Measurements from ENCODE around the gene ZFAND3. TPM values are rescaled to one million over a fixed set of nuclear protein-coding genes. Genes with fewer than 3 reads are reported as not detected.

ZFAND3 gene
- total and polyA plus RNA-seq, 2 of the 4 experiments (the other 2 are of a cell fraction): 10.9 to 26.7 TPM

DNA sequence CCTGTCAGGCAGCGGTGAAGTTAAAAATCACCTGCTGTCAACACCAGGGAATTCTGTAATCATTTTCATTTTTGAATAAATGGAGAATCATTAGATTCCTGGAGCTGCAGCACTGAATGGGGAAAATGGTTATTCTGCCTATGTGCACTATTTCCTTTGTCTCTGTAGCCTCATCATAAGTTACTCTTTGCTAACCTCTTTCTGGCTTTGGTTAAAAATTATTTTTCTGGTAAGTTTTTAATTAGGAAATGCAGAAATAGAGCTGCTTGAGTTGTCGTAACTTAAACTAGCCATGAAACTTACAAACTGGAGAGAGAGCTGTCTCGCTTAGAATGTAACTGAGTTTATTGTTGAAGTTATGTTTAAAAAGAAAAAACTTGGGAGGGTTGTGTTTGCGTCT is 28.8 kb downstream of the ZFAND3 start:
- Histone ChIP-seq H2BK20ac (ENCODE audit: low read depth, low read length) (no peak overlapping the region), H2BK5ac (ENCODE audit: low read depth, low read length, poor library complexity, severe bottlenecking) (no peak overlapping the region), H3K14ac (replicated peaks; ENCODE audit: low read depth, low read length) (no peak overlapping the region), H3K27ac (ENCODE audit: insufficient read depth, low read length) (no peak overlapping the region), H2AK5ac (ENCODE audit: low read depth, low read length) (no peak overlapping the region), H2AFZ (replicated peaks; ENCODE audit: low read length, poor library complexity) (no peak overlapping the region), H3K36me3 (ENCODE audit: control insufficient read depth, insufficient read depth, low read length) (peaks cover 3% of the 10 kb centered on the region; the same call in 1 of the 2 replicates), H3K9me1 (ENCODE audit: insufficient read depth, low read length) (peaks cover 28% of the 10 kb centered on the region), H2AK9ac (replicated peaks; ENCODE audit: low read depth, low read length, poor library complexity) (no peak overlapping the region), H2BK15ac (ENCODE audit: low read depth, low read length) (no peak overlapping the region), H3K4me1 (ENCODE audit: control insufficient read depth, insufficient read depth, low read length) (peaks cover 11% of the 10 kb centered on the region; the same call in 1 of the 2 replicates), H3K4ac (ENCODE audit: low read depth, low read length) (no peak overlapping the region), H3K4me3 (ENCODE audit: insufficient read depth, low read depth, low read length) (no peak overlapping the region), H3K23ac (ENCODE audit: low read depth, low read length) (no peak overlapping the region), H4K5ac (ENCODE audit: low read depth, low read length) (no peak overlapping the region), H3K9ac (ENCODE audit: low read depth, low read length) (no peak overlapping the region), H4K91ac (ENCODE audit: insufficient read depth, low read depth, low read length) (no peak overlapping the region), H3K56ac (ENCODE audit: extremely low read depth, insufficient read depth, low read length) (no peak overlapping the region), H2BK120ac (ENCODE audit: low read depth, low read length) (no peak overlapping the region), H3K18ac (ENCODE audit: low read depth, low read length) (no peak overlapping the region), H3K4me2 (ENCODE audit: low read depth, low read length) (no peak overlapping the region), H4K20me1 (ENCODE audit: insufficient read depth, low read length) (peaks cover 99% of the 10 kb centered on the region), H3K79me1 (ENCODE audit: low read depth in 1 of 2, low read length in 2 of 2) (peaks cover 22 to 85% of the 10 kb centered on the region in 2 experiments), H3K9me3 (ENCODE audit: control insufficient read depth, insufficient read depth, low read length) (no peaks in the 10 kb centered on the region), H3K27me3 (ENCODE audit: control insufficient read depth, insufficient read depth, low read length) (no peaks in the 10 kb centered on the region), H4K8ac (ENCODE audit: low read depth in 2 of 2, low read length in 2 of 2) (no peak overlapping the region)
- TF ChIP-seq, protein P1, sequence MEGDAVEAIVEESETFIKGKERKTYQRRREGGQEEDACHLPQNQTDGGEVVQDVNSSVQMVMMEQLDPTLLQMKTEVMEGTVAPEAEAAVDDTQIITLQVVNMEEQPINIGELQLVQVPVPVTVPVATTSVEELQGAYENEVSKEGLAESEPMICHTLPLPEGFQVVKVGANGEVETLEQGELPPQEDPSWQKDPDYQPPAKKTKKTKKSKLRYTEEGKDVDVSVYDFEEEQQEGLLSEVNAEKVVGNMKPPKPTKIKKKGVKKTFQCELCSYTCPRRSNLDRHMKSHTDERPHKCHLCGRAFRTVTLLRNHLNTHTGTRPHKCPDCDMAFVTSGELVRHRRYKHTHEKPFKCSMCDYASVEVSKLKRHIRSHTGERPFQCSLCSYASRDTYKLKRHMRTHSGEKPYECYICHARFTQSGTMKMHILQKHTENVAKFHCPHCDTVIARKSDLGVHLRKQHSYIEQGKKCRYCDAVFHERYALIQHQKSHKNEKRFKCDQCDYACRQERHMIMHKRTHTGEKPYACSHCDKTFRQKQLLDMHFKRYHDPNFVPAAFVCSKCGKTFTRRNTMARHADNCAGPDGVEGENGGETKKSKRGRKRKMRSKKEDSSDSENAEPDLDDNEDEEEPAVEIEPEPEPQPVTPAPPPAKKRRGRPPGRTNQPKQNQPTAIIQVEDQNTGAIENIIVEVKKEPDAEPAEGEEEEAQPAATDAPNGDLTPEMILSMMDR (conservative IDR thresholded peaks at IDR 0.05; ENCODE audit: low read depth, low read length): no peak
- TF ChIP-seq RFX5 (IDR thresholded peaks at IDR 0.05; ENCODE audit: low read depth, low read length): no peak
- no peak for TF ChIP-seq NFE2L2 (IDR thresholded peaks at IDR 0.05; ENCODE audit: low read depth, low read length)
- TF ChIP-seq MAFK (IDR thresholded peaks at IDR 0.05; ENCODE audit: low read depth, low read length): no peak
- no peak for TF ChIP-seq CEBPB (IDR thresholded peaks at IDR 0.05; ENCODE audit: low read depth, low read length)
- TF ChIP-seq RCOR1 (IDR thresholded peaks at IDR 0.05; ENCODE audit: insufficient replicate concordance, low read length): no peak
- no peak for TF ChIP-seq POLR2A (IDR thresholded peaks at IDR 0.05; ENCODE audit: low read depth, low read length)
- no peak for TF ChIP-seq MAZ (IDR thresholded peaks at IDR 0.05; ENCODE audit: borderline replicate concordance, low read depth, low read length)
- no peak for TF ChIP-seq SMC3 (IDR thresholded peaks at IDR 0.05; ENCODE audit: low read depth, low read length)
- no peak for TF ChIP-seq MXI1 (IDR thresholded peaks at IDR 0.05; ENCODE audit: borderline replicate concordance, low read depth, low read length)
- TF ChIP-seq, protein P2, sequence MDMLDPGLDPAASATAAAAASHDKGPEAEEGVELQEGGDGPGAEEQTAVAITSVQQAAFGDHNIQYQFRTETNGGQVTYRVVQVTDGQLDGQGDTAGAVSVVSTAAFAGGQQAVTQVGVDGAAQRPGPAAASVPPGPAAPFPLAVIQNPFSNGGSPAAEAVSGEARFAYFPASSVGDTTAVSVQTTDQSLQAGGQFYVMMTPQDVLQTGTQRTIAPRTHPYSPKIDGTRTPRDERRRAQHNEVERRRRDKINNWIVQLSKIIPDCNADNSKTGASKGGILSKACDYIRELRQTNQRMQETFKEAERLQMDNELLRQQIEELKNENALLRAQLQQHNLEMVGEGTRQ (IDR thresholded peaks at IDR 0.05; ENCODE audit: low read depth, low read length): no peak
- TF ChIP-seq, protein P3, sequence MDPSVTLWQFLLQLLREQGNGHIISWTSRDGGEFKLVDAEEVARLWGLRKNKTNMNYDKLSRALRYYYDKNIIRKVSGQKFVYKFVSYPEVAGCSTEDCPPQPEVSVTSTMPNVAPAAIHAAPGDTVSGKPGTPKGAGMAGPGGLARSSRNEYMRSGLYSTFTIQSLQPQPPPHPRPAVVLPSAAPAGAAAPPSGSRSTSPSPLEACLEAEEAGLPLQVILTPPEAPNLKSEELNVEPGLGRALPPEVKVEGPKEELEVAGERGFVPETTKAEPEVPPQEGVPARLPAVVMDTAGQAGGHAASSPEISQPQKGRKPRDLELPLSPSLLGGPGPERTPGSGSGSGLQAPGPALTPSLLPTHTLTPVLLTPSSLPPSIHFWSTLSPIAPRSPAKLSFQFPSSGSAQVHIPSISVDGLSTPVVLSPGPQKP (IDR thresholded peaks at IDR 0.05; ENCODE audit: borderline replicate concordance, low read depth, low read length): no peak
- no peak for TF ChIP-seq CHD1 (IDR thresholded peaks at IDR 0.05; ENCODE audit: low read depth, low read length)
- TF ChIP-seq FOS (IDR thresholded peaks at IDR 0.05; ENCODE audit: low read depth, low read length): no peak
- TF ChIP-seq BHLHE40 (IDR thresholded peaks at IDR 0.05; ENCODE audit: low read depth, low read length): no peak
- no peak for TF ChIP-seq RAD21 (IDR thresholded peaks at IDR 0.05; ENCODE audit: low read length)
- in situ Hi-C loops (cut with MboI; ENCODE audit: low sequenced_read_pairs) (no loop called here), intact Hi-C loops (cut with micrococcal nuclease) (no loop called here), dilution Hi-C loops (cut with HindIII; ENCODE audit: low sequenced_read_pairs, unreplicated experiment) (no loop called here)
- ChIA-PET CTCF (interaction anchor here (0.6 kb wide), 1 partner anchor 11 kb away, joined by 4 read pairs; no protein-coding TSS in a partner anchor), POLR2A (ENCODE audit: unreplicated experiment) (no interaction called here)
- WGBS, 2 experiments (ENCODE audit: extremely low coverage in 2 of 2, insufficient read length in 1 of 2): no CpG with 5 or more reads among the region's 4 CpGs
- BruUV-seq (replicated peaks): no TSS peak
- DNase-seq: no peak
- no peak for ATAC-seq (ENCODE audit: low read depth)

All from IMR-90 (cell line).